Hippocampal formation (tissue), 2 donors: ENCODE results near the gene DRAM1.
A peak's percentile ranks its signal among the peaks of the same experiment; 100 is the strongest.
"Not testable (repeated sequence)": the region's sequence is repeated elsewhere in the genome, so short reads cannot be mapped to it uniquely, and the experiment has no call there.

Experiments
- DNase-seq, 2 donors: peaks; one replicate each; lab custom pipeline; 2025; lab: John Stamatoyannopoulos, UW

Gene DRAM1

DNA sequence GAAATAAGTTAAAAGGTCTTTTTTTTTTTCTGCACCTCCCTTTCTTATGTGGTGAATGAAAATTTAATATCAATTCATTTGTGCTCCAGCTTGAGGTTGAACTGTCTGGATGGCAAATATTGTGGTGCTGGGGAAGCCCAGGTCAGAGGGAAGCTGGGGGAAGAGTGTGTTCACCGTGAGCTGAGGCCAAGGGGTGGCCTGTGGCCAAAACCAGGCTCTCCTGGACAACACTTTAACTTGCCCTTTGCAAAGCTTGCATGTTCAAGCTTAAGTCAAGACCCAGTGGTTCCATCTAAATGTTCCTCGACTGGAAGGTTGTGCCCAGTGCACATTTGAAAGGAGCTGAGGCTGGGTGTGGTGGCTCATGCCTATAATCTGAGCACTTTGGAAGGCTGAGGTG lies 28.8 kb downstream of the DRAM1 start:
- DNase-seq: no peak

DNA sequence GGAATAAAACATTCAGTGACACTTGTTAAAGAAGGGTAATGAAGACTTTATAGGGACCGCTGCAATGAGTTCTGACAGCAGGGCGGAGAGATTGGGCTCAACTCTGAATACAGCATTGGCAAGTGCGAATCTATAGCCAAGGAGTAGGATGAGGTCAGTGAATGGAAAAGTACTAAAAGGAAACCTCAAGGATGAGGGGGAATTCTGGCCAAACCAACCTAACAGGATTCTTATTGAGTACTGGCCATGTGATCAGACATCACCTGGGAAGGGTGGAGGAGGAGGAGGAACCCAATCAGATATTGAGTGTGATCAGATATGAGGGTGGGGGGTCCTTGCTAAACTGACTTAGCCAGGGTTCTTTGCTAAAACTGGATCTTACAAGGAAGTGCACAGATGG lies 31.0 kb downstream of the DRAM1 start:
- DNase-seq: no peak

DNA sequence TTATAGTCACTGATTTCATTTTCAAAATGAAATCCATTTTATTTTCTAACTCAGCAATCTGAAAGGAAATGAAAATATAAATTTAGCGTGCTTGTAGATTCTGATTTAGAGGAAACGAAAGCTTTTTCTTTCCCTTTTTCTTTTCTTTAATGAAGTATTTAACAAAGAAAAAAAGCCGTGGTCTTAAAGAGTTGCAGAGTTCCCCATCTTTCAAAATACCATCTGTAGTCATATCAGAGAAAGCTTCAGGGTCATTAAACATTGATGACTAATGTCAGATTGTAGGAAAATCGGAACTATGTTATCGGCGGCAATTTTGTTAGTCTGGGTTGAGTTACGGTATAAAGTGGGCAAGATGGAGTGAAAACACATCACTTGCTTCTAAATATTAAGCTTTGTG lies 32.3 kb downstream of the DRAM1 start:
- DNase-seq: no peak

DNA sequence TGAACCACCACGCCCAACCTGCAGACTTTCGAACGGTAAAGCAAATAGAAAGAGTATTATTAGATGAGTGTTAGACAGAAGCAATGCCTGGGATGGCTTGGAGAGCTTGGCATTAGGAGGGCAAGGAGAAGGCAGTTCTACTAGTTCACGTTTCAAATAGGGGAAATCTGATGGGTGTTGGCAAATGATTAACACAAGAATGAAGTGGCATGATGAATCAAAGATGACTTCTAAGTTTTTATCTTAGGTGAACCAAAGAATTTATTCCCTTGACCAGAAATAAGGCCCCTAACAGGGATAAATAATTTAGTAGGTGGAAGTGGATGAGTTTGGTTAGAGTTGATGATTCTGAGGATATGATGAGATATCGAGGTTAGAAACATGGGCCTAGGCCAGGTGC lies 38.5 kb downstream of the DRAM1 start:
- no peak for DNase-seq

DNA sequence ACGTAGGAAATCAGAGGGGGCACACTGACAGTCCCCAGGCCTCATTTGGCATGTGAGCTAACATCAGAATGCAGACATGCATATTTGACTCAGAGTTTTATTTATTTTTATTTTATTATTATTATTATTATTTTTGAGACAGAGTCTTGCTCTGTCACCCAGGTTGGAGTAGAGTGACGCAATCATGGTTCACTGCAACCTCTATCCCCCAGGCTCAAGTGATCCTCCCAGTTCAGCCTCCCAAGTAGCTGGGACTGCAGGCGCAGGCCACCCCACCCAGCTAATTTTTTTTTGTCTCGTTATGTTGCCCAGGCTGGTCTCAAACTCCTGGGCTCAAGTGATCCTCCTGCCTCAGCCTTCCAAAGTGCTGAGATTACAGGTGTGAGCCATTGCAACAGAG lies 41.4 kb downstream of the DRAM1 start:
- DNase-seq: not testable (repeated sequence)

DNA sequence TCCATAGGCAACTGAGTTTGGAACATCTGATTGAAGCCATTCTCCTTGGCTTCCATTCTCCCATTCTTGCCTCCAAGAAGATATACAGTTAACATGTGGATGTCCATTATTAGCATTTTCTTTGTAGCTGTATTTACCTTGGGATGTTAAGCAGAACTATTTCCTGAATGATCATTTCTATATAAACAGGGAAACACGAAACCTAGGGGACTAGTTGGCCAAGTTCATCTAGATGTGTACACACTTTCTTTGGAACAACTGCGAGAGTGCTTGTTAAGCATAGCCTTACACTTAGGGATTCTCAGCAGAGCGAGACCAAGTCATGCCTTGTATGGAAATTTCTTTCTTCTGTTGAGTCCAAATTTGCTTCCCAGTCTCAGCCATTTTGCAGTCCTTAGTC lies 42.1 kb downstream of the DRAM1 start:
- DNase-seq: no peak

DNA sequence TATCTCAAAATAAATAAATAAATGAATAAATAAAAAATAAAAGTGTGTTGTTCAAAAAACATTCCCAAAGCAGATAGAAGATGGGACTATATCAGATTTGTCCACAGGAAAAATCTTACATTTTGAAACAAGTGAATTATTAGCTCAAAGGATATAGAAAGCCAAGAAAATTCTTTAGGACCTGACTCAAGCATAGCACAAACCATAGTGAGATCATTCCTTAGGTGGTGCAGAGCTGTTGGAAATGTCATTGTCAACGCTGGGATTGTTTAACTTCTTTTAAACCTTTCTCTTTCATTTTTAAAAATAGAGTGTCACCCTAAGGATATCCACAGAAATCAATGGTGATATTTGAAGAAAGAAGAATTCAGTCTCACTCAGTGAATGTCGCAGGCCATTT lies 43.5 kb downstream of the DRAM1 start:
- no peak for DNase-seq

DNA sequence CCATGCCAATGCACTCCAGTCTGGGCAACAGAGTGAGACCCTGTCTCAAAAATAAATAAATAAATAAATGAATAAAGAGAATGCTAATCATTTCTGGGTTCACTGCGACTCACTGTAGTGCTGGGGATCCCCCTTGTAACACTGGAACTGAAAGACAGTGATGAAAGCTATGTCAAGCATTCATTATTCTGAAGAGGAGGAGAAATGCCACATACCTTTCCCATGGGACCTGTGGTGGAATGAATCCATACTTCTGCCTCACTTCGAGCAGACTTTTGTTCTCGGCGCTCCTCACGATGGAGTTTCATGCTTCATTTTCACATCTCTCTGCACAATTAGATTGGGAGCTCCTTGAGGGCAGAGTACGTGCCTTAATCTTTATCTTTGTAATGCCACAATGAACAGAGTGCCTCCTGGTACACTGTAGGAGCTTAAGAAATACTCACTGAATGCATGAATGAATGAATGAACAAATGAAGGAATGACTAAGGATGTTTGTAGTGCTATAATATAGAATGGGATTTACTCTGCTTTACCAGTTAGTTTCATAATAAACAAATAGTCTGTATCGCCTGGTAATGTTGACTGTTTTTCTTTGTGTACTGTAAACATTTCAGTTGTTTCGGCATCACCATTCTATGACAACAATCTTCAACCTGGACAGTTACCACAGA lies 45.8 kb downstream of the DRAM1 start:
- DNase-seq: no peak

DNA sequence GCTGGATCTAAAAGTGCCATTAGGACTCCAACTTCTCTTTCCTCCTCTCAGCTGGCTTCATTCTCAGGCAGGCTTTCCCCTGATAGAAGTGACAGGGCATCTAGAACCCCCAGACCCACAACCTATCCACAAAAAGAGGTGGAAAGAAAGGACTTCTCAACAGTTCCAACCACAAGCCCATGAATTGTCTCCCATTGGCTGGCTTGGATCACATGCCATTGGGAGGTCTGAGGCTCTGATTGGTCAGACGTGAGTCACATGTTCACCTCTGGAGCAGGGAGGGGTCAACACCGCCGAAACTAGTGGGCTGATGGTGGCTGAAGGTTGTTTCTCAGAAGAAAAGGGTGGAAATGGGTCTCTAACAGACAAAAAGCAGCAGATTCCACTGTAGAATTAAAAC lies 47.2 kb downstream of the DRAM1 start:
- no peak for DNase-seq

DNA sequence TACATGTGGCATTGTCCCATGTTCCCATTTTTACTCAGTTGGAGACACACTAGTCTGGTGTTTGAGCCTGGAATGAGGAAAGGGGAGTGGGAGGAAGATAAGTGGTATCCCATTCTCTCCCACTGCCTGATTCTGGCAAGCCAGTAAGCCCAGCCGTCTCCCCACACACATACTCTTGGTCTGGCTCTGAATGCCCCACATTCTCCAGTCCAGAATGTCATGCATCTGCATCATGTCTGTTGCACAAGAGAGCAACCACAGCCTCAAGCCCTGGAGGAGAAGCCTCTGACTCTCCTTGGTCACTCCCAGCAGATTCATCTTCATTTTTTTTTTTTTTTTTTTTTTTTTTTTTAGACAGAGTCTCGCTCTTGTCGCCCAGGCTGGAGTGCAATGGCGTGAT lies 48.0 kb downstream of the DRAM1 start:
- no peak for DNase-seq

DNA sequence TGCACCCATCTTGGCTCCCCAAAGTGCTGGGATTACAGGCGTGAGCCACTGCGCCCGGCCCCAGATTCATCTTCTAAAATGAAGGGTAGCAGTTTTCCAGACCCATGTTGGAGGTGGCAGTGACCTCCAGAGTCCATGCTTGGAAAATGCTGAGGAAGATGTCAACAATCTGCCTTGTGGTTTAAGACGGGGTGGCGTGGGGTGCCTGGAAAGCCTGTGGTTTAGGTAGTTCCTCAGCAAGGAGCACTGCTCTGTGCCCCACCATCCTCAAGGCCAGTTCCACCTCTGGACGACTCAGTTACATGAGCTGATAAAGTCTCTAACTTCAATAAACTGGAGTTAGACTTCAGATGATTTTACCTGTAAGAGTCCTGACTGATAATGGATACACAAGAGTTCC lies 48.6 kb downstream of the DRAM1 start:
- no peak for DNase-seq

DNA sequence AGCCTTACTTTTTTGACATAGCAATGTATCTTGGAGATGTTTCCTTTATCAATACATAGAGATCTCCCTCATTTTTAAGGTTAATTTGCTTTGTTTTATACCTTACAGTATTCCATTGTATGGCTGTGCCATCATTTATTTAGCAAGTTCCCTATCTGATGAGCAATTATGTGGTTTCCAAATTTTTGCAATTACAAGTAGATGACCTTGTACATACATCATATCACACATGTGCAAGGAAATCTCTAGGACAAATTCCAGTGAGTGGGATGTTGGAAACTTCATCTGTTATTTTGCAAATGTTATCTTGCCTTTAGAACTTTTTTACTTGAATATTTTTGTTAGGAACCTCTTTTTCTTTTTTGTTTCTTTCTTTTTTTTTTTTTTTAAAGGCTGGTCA lies 49.7 kb downstream of the DRAM1 start:
- DNase-seq: no peak

DNA sequence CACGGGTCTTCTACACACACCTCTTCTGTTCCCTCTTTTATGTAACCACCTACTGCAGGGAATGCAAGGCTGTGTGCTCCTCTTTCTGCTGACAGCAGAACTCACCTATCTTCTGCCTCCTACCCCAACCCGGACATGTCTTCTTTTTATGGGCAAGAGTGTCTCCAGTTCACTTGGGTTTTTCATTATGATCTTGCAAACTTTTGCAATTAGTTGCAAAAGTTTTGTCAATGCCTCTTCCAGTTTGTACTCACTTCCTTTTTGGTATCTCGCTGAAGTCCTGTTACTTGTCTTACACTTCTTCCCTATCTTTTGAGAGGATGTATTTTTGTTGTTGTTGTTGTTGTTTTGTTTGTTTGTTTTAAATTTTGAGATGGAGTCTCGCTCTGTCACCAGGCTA lies 50.6 kb downstream of the DRAM1 start:
- DNase-seq: no peak

DNA sequence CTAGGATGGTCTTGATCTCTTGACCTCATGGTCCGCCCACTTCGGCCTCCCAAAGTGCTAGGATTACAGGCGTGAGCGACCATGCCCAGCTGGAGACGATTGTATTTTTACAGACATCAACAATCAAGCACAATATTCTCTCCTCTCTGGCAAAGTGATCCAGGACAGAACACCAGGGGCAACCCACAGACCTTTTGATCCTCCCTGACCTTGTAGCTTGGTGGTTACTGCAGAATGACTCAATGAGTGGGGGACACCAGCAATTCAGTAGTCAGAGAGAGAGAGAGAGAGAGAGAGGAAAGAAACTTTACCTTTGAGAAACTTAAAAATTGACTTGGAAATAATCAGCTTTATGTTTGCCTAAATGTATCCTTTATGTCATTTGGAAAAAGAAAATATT lies 51.2 kb downstream of the DRAM1 start:
- no peak for DNase-seq

DNA sequence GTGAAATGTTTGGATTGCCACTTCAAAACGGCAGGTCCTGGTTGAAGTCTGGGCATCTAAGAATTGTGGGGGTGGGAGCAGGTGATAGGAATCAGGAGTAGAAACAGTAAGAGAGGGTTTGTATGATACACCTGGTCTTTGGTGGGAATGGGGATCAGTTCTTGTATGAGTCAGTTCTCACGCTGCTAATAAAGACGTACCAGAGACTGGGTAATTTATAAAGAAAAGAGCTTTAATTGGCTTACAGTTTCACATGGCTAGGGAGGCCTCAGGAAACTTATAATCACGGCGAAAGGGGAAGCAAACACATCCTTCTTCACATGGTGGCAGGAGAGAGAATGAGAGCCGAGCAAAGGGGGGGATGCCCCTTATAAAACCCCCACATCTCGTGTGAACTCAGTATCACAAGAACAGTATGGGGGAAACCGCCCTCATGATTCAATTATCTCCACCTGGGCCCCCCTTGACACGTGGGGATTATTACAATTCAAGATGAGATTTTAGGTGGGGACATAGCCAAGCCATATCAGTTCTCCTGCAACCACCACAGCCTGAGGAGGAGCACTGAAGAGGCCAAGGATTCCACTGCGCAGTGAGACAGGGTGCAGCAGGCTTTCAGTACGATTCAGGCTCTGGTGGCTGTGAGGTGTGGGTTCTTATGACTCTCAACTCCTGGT lies 52.1 kb downstream of the DRAM1 start:
- DNase-seq: no peak

DNA sequence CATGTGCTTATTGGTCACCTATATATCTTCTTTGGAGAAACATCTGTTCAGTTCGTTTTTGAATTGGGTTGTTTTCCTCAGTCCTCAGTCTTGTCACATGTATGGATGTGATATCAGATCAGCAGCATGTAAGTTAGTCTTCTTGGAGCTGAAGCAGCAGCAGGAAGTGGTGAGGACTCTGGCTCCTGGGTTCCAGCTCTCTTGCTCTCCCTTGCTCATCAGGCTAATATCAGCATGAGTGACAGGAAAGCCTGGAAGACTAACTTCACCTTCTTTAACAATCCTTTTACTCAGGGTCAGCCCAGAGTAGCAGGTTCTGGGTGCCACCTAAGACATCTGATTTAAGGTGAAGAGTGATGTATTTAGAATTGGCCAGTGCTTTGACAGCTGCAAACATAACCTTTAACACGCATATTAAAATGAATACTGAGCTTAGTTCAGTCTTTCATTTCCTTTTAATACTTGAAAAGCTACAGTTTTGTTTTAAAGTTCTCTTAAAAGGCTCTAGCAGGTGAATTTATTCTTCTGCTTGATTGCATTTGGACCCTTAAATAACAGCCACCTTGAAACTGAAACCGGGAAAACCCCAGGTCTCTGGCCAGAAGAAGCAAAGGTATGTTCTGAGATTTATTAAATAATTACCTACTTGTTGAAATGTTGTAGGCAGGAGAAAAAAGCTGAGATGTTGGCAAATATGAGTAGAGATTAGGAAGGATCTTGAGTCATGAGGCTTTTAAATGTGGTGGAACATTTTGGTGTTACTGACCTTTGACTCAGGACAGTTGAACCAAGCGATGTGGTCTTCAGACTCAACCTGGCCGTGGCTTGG lies 54.3 kb downstream of the DRAM1 start:
- DNase-seq: no peak

DNA sequence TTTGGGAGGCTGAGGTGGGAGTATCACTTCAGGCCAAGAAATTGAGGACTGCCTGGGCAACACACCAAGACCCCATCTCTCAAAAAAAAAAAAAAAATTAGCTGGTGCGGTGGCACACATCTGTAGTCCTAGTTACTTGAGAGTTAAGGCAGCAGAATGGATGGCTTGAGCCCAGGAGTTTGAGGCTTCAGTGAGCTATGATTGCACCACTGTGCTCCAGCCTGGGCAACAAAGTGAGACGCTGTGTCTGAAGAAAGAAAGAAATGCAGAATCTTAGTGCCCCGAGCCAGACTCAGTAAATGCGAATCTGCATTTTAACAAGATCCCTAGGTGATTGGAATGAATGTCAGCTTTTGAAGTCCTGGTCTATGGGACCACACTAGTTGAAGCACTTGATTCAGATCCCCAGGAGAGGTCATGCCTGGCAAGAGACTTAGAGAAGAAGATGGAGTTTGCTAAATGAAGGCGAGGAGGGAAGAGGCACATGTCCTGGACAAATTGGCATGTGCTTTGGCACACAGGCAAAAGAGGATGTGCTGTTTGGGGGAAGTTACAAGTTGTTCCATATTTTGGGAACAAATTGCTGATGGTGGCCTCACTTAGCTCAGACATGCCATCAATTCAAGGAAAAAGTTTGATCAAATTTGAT lies 56.6 kb downstream of the DRAM1 start:
- DNase-seq: no peak

DNA sequence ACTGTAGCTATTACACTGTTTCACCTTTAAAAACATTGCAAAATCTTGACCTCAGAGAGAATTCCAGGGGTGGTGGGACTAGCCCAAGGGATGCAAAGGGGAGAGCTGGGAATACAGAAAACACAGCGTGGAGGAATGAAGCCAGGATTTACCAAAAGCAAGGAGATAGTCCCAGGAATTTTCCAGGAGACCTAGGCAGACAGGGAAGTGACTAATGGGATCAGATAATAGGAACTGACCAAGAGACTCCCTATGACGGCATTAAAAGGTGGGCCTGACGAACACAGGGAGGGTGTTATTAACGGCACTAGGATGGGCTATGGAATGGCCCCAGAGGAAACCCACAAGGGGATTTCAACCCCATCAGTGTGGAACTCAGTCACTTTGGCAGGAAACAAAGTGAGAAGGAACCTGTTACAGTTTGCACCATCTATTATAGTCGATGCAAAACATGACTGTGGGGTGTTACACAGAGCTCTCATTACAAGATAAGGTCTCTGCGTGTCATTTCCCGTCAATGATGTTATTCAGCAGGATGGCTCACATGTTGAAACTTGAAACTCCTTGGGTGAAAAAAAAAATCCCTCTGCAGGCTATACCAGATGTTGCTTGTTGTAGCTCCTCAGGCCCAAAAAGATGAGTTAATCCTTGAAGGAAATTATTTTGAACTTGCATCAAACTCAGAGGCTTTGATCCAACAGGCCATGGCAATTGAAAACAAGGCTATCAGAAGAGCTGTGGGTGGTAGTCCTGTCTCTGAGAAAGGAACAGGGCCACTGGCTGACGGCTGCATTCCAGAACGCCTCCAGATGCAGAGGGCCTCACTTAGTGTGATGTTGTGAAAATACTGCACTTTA lies 58.7 kb downstream of the DRAM1 start:
- DNase-seq: no peak

DNA sequence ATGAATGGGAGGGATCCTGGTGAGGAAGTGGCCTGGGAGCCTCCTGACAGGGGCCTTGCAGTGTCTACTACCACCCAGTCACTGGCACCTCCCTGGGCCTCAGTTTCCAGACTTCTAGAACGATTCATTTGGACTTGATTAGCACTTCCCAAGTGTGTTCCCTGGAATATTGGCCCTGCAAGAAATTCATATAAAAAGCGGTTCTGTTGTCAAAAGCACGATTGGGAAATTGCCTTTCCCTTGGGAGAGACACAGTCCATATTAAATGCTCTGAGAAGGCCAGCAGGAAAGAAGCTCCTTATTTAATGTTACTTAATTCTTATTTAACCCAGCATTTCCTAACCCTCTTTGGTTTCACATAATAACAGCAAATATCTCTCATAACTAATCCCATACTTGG lies 61.9 kb downstream of the DRAM1 start:
- DNase-seq: no peak

DNA sequence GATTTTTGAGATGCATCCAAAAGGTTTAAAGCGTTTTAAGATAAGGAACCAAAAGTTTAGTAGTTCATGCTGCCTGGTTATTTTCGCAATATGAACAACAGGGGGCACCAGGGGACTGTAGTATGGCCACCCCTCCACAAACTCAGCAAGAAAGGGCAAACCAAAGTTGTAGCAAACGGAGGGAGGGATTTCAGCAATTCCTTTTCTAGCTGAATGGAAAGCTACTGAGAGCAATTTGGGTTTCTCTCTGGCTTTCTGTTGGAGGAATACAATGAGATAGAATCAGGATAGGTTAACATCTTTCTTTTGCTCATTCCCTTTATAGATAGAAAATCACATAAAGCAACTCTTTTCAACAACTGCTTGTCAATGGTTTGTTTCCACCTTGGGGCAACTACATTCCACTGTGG lies 62.5 kb downstream of the DRAM1 start:
- DNase-seq: peak; percentile 12 to 69

DNA sequence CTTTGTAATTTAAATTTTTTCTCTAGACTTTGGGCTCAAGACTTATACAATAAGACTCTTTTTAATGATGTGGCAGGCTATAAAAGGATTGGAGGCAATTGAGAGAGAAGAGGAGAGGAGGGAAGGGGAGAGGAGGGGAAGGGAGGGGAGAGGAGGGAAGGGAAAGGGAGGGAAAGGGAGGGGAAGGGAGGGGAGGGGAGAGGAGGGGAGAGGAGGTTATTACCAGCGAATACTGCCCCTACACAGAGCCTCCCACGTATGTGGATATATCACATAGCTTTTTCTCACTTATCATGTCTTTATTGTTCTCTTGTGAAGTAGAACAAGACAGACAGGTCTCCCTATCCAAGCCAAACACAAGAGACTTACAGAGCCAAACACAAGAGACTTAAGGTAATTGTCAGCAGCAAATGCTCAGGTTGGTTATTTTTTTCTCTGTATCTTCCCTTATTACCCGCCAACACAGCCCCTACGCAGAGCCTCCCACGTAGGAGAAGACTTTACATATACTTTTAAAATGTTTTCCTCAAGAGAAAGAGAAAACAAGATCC lies 63.1 kb downstream of the DRAM1 start:
- no peak for DNase-seq
